OCI-LY1 (cell line): Measurements from ENCODE around the gene ZBTB42.

ENCODE experiments used
- H2AFZ ChIP-seq: fragments of 200-600 bp; sonication (generic), shearing (Covaris generic); 2 replicates; pipeline ENCODE4 v1.6.0; 2014; ENCODE audit warnings: antibody characterized with exemption, mild to moderate bottlenecking, low read length
- H3F3A ChIP-seq: fragments of 200-600 bp; sonication (generic), shearing (Covaris generic); 2 replicates; pipeline ENCODE4 v1.6.0; 2014; ENCODE audit warnings: mild to moderate bottlenecking, antibody characterized with exemption, low read length, moderate library complexity; ENCODE audit not compliant: insufficient read depth
- H3K27ac ChIP-seq: fragments of 200-600 bp; sonication (generic); 2 replicates; pipeline ENCODE4 v1.5.1; 2014; ENCODE audit warnings: low read length, mixed run types, mild to moderate bottlenecking, low read depth; ENCODE audit not compliant: poor library complexity, severe bottlenecking
- H3K27me3 ChIP-seq: fragments of 200-600 bp; sonication (generic); 2 replicates; pipeline ENCODE4 v1.6.0; 2014; ENCODE audit warnings: antibody characterized with exemption, mild to moderate bottlenecking, low read length, moderate library complexity; ENCODE audit not compliant: insufficient read depth
- H3K36me3 ChIP-seq: fragments of 200-600 bp; sonication (generic); 2 replicates; pipeline ENCODE4 v1.6.1; 2014; ENCODE audit warnings: mild to moderate bottlenecking, antibody characterized with exemption, low read length, moderate library complexity, mixed read lengths; ENCODE audit not compliant: insufficient read depth
- H3K4me1 ChIP-seq: fragments of 200-600 bp; sonication (generic); 2 replicates; pipeline ENCODE4 v1.5.1; 2014; ENCODE audit warnings: mild to moderate bottlenecking, low read length, moderate library complexity; ENCODE audit not compliant: insufficient read depth, severe bottlenecking
- H3K4me2 ChIP-seq: fragments of 200-600 bp; sonication (generic), shearing (Covaris generic); 2 replicates; pipeline ENCODE4 v1.6.1; 2014; ENCODE audit warnings: low read length
- H3K4me3 ChIP-seq: fragments of 200-600 bp; sonication (generic); 2 replicates; pipeline ENCODE4 v1.5.1; 2014; ENCODE audit warnings: low read length, low read depth, mild to moderate bottlenecking, mixed read lengths; ENCODE audit not compliant: poor library complexity, severe bottlenecking
- H3K79me2 ChIP-seq: fragments of 200-600 bp; shearing (Covaris generic); 2 replicates; pipeline ENCODE4 v1.6.1; 2016; ENCODE audit warnings: mixed run types, low read length, mixed read lengths; ENCODE audit not compliant: insufficient read depth
- H3K9ac ChIP-seq: fragments of 200-600 bp; sonication (generic), shearing (Covaris generic); 2 replicates; pipeline ENCODE4 v1.6.1; 2014; ENCODE audit warnings: mild to moderate bottlenecking, low read length, mixed read lengths
- H3K9me2 ChIP-seq: fragments of 200-600 bp; sonication (generic), shearing (Covaris generic); 2 replicates; pipeline ENCODE4 v1.6.1; 2014; ENCODE audit warnings: low read depth, mild to moderate bottlenecking, low read length, mixed read lengths
- H3K9me3 ChIP-seq: fragments of 200-600 bp; shearing (Covaris generic); 2 replicates; pipeline ENCODE4 v1.6.1; 2014; ENCODE audit warnings: low read length, mixed read lengths
- H4K20me1 ChIP-seq: fragments of 200-600 bp; sonication (generic), shearing (Covaris generic); 2 replicates; pipeline ENCODE4 v1.6.0; 2016; ENCODE audit warnings: mild to moderate bottlenecking, low read length; ENCODE audit not compliant: insufficient read depth
- EZH2 ChIP-seq: fragments of 200-600 bp; sonication (generic), shearing (Covaris generic); IDR thresholded peaks from 2 replicates; pipeline ENCODE4 v1.8.0; 2017; ENCODE audit warnings: borderline replicate concordance, mixed run types, mild to moderate bottlenecking, antibody characterized with exemption, low read length, moderate library complexity, mixed read lengths
- TF ChIP-seq, protein P1 (sequence below): fragments of 200-600 bp; sonication (generic), shearing (Covaris generic); IDR thresholded peaks from 2 replicates; pipeline ENCODE4 v1.5.1; 2017; ENCODE audit warnings: mild to moderate bottlenecking, antibody characterized with exemption, low read length, moderate library complexity, mixed read lengths

ZBTB42 gene

DNA sequence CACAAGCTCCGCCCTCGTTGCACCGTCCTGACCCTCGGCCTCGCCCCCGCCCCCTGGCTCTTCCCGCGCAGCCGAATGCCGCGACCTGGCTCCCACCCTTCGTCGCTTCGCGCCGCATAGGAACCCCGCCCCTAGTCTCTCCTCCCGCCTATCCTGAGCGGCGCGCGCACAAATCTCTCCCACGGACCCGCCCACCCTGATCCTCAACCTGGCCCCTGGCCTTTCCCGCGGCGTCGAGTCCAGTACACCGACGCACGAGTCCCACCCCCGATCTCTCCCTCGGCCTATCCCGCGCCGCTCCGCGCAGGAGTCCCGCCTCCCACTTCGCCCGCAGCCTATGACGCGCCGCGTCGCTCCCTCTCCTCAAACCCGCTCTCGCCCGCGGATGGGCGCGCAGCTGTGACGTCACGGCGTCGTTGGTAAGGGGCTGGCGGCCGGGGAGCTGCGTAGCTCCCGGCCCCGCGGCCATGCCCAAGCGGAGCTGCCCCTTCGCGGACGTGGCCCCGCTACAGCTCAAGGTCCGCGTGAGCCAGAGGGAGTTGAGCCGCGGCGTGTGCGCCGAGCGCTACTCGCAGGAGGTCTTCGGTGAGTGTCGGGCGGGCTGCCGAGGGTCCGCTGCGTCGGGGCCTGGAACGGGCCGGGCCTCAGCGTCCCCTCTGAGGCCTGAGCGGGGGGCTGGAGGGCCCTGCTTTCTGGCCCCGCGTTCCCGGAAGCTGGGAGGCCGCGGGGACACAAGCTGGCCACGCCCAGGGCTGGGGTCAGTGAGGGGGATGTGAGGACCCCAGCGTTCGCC, 48.0 kb upstream of the ZBTB42 start, which contains the start of gene SIVA1:
SIVA1 (plus strand) TSS at position 413 of the 793 bp plus-strand sequence; CDS start at position 468, 55 bp downstream.
- Histone ChIP-seq H4K20me1 (no peaks in the 10 kb centered on the region), H3K4me1 (peaks cover 46% of the 10 kb centered on the region), H3K9me2 (no peaks in the 10 kb centered on the region), H3K79me2 (peaks cover 21% of the 10 kb centered on the region), H3K27ac (peak within 1 kb of the TSS; percentile 83), H3K27me3 (peaks cover 6% of the 10 kb centered on the region; the same call in 1 of the 2 replicates), H3K9ac (peak within 1 kb of the TSS; percentile 96), H3K4me2 (peak within 1 kb of the TSS; percentile 81), H2AFZ (peak within 1 kb of the TSS; percentile 60; the same call in 1 of the 2 replicates), H3K4me3 (peak within 1 kb of the TSS; percentile 87), H3F3A (no peaks in the 10 kb centered on the region), H3K9me3 (peaks cover 7% of the 10 kb centered on the region; the same call in 1 of the 2 replicates), H3K36me3 (peaks cover 30% of the 10 kb centered on the region)
- TF ChIP-seq, protein P1, sequence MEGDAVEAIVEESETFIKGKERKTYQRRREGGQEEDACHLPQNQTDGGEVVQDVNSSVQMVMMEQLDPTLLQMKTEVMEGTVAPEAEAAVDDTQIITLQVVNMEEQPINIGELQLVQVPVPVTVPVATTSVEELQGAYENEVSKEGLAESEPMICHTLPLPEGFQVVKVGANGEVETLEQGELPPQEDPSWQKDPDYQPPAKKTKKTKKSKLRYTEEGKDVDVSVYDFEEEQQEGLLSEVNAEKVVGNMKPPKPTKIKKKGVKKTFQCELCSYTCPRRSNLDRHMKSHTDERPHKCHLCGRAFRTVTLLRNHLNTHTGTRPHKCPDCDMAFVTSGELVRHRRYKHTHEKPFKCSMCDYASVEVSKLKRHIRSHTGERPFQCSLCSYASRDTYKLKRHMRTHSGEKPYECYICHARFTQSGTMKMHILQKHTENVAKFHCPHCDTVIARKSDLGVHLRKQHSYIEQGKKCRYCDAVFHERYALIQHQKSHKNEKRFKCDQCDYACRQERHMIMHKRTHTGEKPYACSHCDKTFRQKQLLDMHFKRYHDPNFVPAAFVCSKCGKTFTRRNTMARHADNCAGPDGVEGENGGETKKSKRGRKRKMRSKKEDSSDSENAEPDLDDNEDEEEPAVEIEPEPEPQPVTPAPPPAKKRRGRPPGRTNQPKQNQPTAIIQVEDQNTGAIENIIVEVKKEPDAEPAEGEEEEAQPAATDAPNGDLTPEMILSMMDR: no peak
- TF ChIP-seq EZH2: no peak

GRCh38 chr14:104753528-104754212, 47.2 kb upstream of the ZBTB42 start:
- Histone ChIP-seq H4K20me1 (no peaks in the 10 kb centered on the region), H3F3A (no peaks in the 10 kb centered on the region), H2AFZ (no peak overlapping the region), H3K36me3 (peaks cover 36% of the 10 kb centered on the region), H3K9me2 (no peaks in the 10 kb centered on the region), H3K4me3 (peak overlapping the region; percentile 87), H3K79me2 (peaks cover 21% of the 10 kb centered on the region), H3K4me1 (peaks cover 46% of the 10 kb centered on the region), H3K27ac (peak overlapping the region; percentile 19), H3K9ac (peak overlapping the region; percentile 96), H3K27me3 (peaks cover 6% of the 10 kb centered on the region; the same call in 1 of the 2 replicates), H3K9me3 (peaks cover 7% of the 10 kb centered on the region; the same call in 1 of the 2 replicates), H3K4me2 (peak overlapping the region; percentile 76)
- TF ChIP-seq EZH2: no peak
- TF ChIP-seq, protein P1: no peak

DNA sequence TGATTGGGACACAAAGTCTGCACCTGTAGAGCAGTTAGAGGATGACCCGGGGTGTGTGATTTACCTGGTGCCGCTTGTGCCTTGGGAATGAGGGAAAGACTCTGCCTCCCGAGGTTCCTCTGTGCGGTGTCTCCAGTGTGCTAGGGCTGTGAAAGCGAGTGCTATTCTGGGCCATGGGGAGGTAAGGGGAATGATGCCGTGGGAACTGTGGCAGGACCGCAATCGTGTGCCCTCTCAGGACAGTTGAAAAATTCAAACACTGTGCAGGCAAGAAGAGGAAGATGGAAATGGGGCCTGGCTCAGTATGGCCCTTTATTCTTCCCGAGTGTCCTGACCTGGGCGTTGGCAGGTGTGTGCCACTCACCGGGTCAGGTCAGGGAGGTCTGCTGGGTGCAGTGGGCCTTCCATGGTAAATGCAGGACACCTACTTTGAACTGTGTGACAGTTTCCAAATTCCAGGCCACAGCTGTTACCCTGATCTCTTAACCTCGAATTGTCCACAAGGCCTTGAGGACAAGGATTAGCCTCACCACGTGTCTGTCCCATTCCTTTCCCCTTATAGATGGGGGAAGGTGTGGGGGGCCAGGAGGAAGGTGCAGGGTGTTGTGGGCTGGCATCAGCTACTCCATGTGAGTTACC, 46.6 kb upstream of the ZBTB42 start:
- H3K79me2 ChIP-seq: peaks cover 21% of the 10 kb centered on the region

More for the DNA sequence above, 46.6 kb upstream of the ZBTB42 start:
- H3K4me3 ChIP-seq: peak overlapping the region; percentile 87
- peaks cover 46% of the 10 kb centered on the region for H3K4me1 ChIP-seq
- H3F3A ChIP-seq: no peaks in the 10 kb centered on the region
- TF ChIP-seq, protein P1: no peak
- no peak for TF ChIP-seq EZH2
- peaks cover 7% of the 10 kb centered on the region; the same call in 1 of the 2 replicates for H3K9me3 ChIP-seq
- no peaks in the 10 kb centered on the region for H4K20me1 ChIP-seq
- H3K27me3 ChIP-seq: peaks cover 6% of the 10 kb centered on the region; the same call in 1 of the 2 replicates
- H3K9me2 ChIP-seq: no peaks in the 10 kb centered on the region
- peak overlapping the region; percentile 23 for H3K27ac ChIP-seq
- H3K9ac ChIP-seq: peak overlapping the region; percentile 96
- no peak overlapping the region for H2AFZ ChIP-seq
- H3K4me2 ChIP-seq: peak overlapping the region; percentile 76
- peaks cover 42% of the 10 kb centered on the region for H3K36me3 ChIP-seq
